ENCODE results near the gene FSTL3.

The FSTL3 gene

GRCh38 chr19:645912-646778, 30.0 kb upstream of the FSTL3 start:
- no peak for DNase-seq (ENCODE audit: low read depth)

GRCh38 chr19:646779-647565, 29.2 kb upstream of the FSTL3 start:
- no peak for DNase-seq (ENCODE audit: low read depth)

- no peak for DNase-seq (ENCODE audit: low read depth)
These were observed 28.5 kb upstream of the FSTL3 start for GRCh38 chr19:647566-648284.

- DNase-seq (ENCODE audit: low read depth) = no peak
These were observed 27.9 kb upstream of the FSTL3 start for GRCh38 chr19:648305-648704.

- DNase-seq (ENCODE audit: low read depth) = no peak
These were observed 27.0 kb upstream of the FSTL3 start for GRCh38 chr19:648904-649801.

GRCh38 chr19:650121-650520, 26.1 kb upstream of the FSTL3 start:
- DNase-seq (ENCODE audit: low read depth) = no peak

- no peak for DNase-seq (ENCODE audit: low read depth)
These were observed 24.9 kb upstream of the FSTL3 start for GRCh38 chr19:651114-651818.

- DNase-seq (ENCODE audit: low read depth) = no peak
These were observed 24.2 kb upstream of the FSTL3 start for GRCh38 chr19:651991-652390.

GRCh38 chr19:652467-653389, 23.5 kb upstream of the FSTL3 start:
- DNase-seq (ENCODE audit: low read depth) = no peak

- no peak for DNase-seq (ENCODE audit: low read depth)
These were observed 22.8 kb upstream of the FSTL3 start for GRCh38 chr19:653425-653824.

- DNase-seq (ENCODE audit: low read depth) = no peak
These were observed 20.5 kb upstream of the FSTL3 start for GRCh38 chr19:655691-656090.

- DNase-seq (ENCODE audit: low read depth) = no peak
These were observed 19.2 kb upstream of the FSTL3 start for GRCh38 chr19:656751-657559.

GRCh38 chr19:657611-658010, 18.6 kb upstream of the FSTL3 start:
- no peak for DNase-seq (ENCODE audit: low read depth)

- DNase-seq (ENCODE audit: low read depth) = no peak
These were observed 17.9 kb upstream of the FSTL3 start for GRCh38 chr19:658059-658839.

- no peak for DNase-seq (ENCODE audit: low read depth)
These were observed 17.0 kb upstream of the FSTL3 start for GRCh38 chr19:658916-659839.

- no peak for DNase-seq (ENCODE audit: low read depth)
These were observed 15.3 kb upstream of the FSTL3 start for GRCh38 chr19:660793-661426.
